ENCODE measurements around the gene EPB42.

- TF ChIP-seq CTCF (conservative IDR thresholded peaks at IDR 0.05; ENCODE audit: low read depth in 2 of 2) (no peak), REST (IDR thresholded peaks at IDR 0.05; ENCODE audit: unreplicated experiment) (no peak), POLR2AphosphoS5 (IDR thresholded peaks at IDR 0.05; ENCODE audit: low read depth) (no peak), EZH2 (IDR thresholded peaks at IDR 0.05; ENCODE audit: low read depth, unreplicated experiment) (no peak), EZH2phosphoT487 (IDR thresholded peaks at IDR 0.05; ENCODE audit: unreplicated experiment) (no peak), JUNB (IDR thresholded peaks at IDR 0.05; ENCODE audit: unreplicated experiment) (no peak), CREB1 (CRISPR knock-in tag; IDR thresholded peaks at IDR 0.05; ENCODE audit: low read depth) (no peak), STAT1 (IDR thresholded peaks at IDR 0.05; ENCODE audit: unreplicated experiment) (no peak), ZNF114 (CRISPR knock-in tag; IDR thresholded peaks at IDR 0.05) (no peak), ZNF331 (CRISPR knock-in tag; IDR thresholded peaks at IDR 0.05; ENCODE audit: low read depth) (no peak), NANOG (IDR thresholded peaks at IDR 0.05; ENCODE audit: borderline replicate concordance) (no peak)
These were observed 19.1 kb upstream of the EPB42 start for GRCh38 chr15:43239732-43240491.
